AG10803 (cell line): ENCODE measurements around the gene CAPN12.

Experiments used
- DNase-seq: peaks from one replicate; pipeline ENCODE4 v3.0.0; 2010; ENCODE audit warnings: low read depth
- H3K4me3 ChIP-seq: 2 replicates; pipeline ENCODE4 v1.5.1; 2011; ENCODE audit warnings: mild to moderate bottlenecking, low read length, control low read depth
- TF ChIP-seq, protein P1 (sequence below): conservative IDR thresholded peaks from 2 replicates; pipeline ENCODE4 v1.5.1; 2011; ENCODE audit warnings: mild to moderate bottlenecking, low read length, control low read depth, inconsistent platforms

Gene CAPN12

DNA sequence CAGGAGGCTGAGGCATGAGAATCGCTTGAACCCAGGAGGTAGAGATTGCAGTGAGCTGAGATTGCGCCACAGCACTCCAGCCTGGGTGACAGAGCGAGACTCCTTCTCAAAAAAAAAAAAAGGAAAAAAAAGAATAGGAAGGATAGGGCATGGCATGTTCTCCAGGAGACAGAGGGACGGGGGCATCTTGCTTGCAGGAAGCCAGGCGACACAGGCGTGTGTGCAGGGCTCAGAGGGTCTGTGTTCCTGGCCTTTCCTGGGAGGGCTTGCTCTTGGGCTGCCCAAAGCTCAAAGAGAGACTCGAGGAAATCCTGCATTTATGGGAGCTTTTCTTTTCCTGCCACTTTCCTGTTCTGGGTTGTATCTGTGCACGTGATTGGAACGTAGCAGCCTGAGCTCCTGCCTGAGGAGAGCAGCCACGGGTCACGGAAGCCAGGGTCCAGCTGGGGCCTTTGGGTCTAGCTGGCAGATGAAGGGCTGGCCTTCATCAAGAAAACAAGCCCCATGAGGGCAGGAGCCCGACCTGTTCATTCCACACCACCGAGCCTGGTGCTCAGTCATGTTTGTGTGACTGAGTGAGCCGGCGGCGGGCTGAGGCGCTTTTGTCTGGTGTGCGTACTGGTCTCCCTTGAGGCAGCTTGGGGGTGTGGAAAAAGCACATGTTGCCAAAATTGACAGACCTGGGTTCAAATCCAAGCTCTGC is 44.5 kb downstream of the CAPN12 start:
- no peak overlapping the region for H3K4me3 ChIP-seq
- no peak for DNase-seq
- TF ChIP-seq, protein P1, sequence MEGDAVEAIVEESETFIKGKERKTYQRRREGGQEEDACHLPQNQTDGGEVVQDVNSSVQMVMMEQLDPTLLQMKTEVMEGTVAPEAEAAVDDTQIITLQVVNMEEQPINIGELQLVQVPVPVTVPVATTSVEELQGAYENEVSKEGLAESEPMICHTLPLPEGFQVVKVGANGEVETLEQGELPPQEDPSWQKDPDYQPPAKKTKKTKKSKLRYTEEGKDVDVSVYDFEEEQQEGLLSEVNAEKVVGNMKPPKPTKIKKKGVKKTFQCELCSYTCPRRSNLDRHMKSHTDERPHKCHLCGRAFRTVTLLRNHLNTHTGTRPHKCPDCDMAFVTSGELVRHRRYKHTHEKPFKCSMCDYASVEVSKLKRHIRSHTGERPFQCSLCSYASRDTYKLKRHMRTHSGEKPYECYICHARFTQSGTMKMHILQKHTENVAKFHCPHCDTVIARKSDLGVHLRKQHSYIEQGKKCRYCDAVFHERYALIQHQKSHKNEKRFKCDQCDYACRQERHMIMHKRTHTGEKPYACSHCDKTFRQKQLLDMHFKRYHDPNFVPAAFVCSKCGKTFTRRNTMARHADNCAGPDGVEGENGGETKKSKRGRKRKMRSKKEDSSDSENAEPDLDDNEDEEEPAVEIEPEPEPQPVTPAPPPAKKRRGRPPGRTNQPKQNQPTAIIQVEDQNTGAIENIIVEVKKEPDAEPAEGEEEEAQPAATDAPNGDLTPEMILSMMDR = no peak

DNA sequence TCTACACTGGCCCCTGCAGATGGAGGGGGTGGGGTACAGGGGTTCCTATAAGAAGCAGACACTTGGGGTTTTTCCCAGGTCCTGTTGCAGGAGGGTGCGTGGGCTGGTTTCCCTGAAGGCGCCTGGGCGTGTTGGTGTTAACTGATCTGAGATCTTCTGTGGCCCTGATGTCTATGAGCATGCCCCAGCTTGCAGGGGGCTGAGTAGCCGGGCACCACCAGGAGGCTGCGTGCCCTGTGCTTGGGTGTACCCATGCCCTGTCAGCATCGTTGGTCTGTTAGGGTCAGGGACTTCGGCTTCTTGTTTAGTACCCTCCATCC is 45.3 kb downstream of the CAPN12 start:
- no peak for DNase-seq

DNA sequence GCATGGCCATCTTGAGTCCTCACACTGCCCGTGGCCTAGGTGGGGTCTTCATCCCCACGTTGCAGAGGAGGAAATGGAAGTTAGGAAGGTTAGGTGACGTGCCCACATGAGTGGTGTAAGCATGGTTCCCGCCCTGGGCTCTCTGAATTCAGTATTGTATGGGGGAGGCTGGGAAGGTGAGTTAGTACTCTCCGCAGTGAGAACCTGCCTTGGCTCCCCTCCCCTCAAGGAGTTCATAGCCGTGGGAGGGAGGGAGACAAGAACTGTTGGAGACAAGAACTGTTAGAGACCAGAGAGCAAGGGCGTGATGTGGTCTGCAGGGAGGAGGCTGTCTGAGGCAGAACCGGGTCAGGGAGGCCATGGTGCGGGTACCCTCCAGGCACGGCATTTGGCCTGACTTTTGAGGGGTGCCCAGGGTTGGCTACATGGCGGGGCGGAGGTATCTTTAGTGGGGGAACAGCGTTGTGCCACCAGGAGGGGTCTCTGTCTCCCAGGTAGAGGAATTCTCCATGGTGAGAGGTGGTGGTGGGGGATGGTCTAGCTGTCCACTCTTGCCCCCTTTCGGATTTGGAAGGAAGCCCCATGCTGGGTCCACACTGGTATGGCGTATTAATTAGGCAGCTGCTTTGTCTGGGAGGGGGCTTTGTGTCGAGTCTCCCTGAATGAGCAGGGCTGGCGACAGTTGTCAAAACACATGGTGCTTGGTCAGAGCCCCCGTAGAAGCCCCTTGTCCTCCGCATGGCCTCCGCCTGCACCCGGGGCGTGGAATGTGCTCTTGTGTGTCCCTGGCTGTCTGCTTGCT is 45.8 kb downstream of the CAPN12 start:
- H3K4me3 ChIP-seq = no peak overlapping the region
- no peak for DNase-seq
- TF ChIP-seq, protein P1 = no peak

More for the DNA sequence above, 45.3 kb downstream of the CAPN12 start:
- H3K4me3 ChIP-seq = no peak overlapping the region
- TF ChIP-seq, protein P1 = no peak

DNA sequence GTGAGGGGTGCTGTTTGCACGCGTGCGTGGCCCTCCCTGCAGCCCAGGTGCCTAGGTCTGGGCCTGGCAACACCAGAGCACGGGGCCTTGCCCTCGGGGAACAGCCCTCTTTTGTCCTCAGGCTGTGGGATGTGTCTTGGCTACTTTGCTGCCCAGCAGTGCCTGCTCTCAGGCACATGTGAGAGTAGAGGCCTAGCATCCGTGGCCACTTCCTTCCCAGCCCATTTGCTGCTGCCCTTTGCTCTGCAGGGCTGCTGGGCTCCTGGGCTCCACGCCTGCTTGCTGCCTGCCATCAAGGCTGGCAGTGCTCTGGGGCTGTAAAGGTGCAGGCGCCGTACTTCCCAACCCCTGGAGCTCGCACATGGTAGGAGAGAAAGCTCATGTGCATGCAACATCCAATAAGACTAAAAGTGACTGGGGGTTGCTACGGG is 46.6 kb downstream of the CAPN12 start:
- TF ChIP-seq, protein P1 = no peak
- H3K4me3 ChIP-seq = no peak overlapping the region
- DNase-seq = no peak

DNA sequence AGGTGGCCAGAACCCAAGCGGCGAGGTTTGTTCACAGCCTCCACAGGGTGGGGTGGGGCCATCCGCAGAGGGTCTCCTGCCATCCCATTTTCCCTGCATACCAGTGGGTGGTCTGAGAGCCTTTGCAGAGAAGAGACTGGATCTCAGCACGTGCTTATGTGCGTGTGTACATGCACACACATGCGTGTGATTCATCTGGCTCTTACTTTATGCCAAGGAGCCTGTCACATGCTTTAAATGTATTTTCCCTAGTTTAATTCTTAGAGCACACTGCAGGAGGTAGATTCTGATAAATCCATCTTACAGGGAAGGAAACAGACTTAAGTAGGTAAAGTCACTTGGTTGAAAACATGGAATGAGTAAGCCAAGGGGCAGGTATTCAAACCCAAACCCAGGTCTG is 47.1 kb downstream of the CAPN12 start:
- TF ChIP-seq, protein P1 = no peak
- H3K4me3 ChIP-seq = no peak overlapping the region
- no peak for DNase-seq

DNA sequence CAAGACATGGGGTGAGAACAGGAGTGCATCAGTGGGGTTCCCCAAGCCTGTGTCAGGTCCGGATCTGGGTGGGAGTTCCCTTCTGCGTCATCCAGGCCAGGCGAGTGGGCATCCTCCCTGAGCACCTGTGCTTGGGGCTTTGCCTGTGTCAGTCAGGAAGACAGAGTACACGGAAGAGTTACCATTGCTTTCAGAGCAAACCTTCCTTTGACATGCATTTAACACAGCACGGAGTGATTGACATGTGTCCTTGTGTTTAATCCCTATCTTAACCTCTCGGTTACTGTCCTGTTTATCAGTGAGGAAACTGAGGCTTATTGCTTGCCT is 47.6 kb downstream of the CAPN12 start:
- TF ChIP-seq, protein P1 = no peak
- no peak overlapping the region for H3K4me3 ChIP-seq
- no peak for DNase-seq
